LNCaP clone FGC (cell line): ENCODE results near the gene ZNF714.

Source experiments
- DNase-seq: peaks from one replicate; pipeline ENCODE4 v3.0.0-alpha.2; 2011; ENCODE audit warnings: low read depth
- H3K4me3 ChIP-seq: 2 replicates; pipeline ENCODE4 v1.5.1; 2011; ENCODE audit warnings: mild to moderate bottlenecking, low read depth, low read length, control low read depth
- TF ChIP-seq, protein P1 (sequence below): IDR thresholded peaks from 2 replicates; pipeline ENCODE4 v1.5.1; 2012; ENCODE audit warnings: mild to moderate bottlenecking; ENCODE audit not compliant: control insufficient read depth, insufficient read depth; ENCODE audit errors: extremely low read depth

ZNF714 gene

DNA sequence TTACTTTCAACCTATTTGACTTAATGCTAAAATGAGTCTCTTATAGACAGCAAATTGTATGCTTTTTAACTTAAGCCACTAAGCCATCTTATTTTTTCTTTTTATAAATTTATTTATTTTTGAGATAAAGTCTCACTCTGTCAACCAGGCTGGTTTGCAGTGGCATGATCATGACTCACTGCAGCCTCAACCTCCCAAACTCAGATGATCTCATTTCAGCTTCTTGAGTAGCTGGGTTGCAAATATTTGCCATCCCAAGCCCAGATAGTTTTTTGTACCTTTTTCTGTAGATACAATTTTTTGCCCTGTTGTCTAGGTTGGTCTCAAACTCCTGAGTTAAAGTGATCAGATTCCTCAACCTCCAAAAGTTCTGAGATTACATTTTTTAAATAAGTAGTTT lies 27.1 kb downstream of the ZNF714 start:
- TF ChIP-seq, protein P1, sequence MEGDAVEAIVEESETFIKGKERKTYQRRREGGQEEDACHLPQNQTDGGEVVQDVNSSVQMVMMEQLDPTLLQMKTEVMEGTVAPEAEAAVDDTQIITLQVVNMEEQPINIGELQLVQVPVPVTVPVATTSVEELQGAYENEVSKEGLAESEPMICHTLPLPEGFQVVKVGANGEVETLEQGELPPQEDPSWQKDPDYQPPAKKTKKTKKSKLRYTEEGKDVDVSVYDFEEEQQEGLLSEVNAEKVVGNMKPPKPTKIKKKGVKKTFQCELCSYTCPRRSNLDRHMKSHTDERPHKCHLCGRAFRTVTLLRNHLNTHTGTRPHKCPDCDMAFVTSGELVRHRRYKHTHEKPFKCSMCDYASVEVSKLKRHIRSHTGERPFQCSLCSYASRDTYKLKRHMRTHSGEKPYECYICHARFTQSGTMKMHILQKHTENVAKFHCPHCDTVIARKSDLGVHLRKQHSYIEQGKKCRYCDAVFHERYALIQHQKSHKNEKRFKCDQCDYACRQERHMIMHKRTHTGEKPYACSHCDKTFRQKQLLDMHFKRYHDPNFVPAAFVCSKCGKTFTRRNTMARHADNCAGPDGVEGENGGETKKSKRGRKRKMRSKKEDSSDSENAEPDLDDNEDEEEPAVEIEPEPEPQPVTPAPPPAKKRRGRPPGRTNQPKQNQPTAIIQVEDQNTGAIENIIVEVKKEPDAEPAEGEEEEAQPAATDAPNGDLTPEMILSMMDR = no peak
- DNase-seq = no peak
- no peak overlapping the region for H3K4me3 ChIP-seq

DNA sequence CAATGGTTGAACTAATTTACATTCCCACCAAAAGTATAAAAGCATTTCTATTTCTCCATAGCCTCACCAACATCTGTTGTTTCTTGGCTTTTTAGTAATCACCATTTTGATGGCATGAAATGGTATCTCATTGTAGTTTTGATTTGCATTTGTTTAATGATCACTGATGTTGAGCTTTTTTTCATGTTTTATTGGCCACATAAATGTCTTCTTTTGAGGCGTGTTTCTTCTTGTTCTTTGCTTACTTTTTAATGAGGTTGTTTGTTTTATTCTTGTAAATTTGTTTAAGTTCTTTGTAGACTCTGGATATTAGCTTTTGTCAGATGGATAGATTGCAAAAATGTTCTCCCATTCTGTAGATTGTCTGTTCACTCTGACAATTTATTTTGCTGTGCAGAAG lies 28.2 kb downstream of the ZNF714 start:
- peak; percentile 79 for DNase-seq
- no peak overlapping the region for H3K4me3 ChIP-seq
- TF ChIP-seq, protein P1 = no peak

DNA sequence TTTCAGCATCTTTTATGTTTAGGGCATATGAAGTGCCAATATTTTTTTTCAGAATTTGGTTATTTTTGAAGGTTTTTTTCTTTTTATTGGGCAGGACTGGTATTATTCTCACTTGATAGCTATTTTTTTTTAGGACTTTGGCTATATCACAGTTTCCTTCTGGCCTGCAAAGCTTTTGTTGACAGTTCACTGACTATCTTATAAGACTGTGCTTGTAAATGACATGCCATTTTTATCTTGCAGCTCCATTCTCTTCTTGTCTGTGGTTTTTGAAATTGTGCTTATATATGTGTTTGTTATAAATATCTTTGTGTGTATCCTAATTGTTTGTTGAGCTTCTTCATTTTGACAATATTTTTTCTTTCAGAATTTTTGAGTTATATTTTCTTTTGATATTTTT lies 33.4 kb downstream of the ZNF714 start:
- H3K4me3 ChIP-seq = no peak overlapping the region
- DNase-seq = no peak
- TF ChIP-seq, protein P1 = no peak

DNA sequence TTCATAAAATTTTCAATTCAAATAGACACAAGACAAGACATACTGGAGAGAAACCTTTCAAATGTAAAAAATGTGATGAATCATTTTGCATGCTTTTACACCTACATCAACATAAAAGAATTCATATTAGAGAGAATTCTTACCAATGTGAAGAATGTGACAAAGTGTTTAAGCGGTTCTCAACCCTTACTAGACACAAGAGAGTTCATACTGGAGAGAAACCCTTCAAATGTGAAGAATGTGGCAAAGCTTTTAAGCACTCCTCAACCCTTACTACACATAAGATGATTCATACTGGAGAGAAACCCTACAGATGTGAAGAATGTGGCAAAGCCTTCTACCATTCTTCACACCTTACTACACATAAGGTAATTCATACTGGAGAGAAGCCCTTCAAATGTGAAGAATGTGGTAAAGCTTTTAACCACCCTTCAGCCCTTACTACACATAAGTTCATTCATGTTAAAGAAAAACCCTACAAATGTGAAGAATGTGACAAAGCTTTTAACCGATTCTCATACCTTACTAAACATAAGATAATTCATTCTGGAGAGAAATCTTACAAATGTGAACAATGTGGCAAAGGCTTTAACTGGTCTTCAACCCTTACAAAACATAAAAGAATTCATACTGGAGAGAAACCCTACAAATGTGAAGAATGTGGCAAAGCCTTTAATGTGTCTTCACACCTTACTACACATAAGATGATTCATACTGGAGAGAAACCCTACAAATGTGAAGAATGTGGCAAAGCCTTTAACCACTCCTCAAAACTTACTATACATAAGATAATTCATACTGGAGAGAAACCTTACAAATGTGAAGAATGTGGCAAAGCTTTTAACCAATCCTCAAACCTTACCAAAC lies 35.3 kb downstream of the ZNF714 start:
- DNase-seq = no peak
- TF ChIP-seq, protein P1 = no peak
- H3K4me3 ChIP-seq = no peak overlapping the region

DNA sequence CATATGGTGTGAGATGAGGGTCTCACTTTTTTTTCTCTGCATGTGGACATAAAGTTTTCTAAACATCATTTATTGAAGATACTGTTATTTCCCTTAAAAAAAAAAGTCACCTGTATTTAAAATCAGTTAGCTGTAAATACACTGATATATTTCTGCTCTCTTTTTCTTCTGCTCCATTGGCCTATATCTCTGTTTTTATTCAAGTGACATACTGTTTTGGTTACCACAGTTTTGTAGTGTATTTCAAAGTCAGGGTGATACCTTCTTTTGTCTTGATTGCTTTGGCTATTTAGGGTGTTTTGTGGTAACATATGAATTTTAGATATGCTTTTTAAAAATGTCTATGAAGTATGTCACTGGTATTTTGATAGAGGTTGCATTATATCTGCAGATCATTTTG lies 44.1 kb downstream of the ZNF714 start:
- TF ChIP-seq, protein P1 = no peak
- DNase-seq = no peak

DNA sequence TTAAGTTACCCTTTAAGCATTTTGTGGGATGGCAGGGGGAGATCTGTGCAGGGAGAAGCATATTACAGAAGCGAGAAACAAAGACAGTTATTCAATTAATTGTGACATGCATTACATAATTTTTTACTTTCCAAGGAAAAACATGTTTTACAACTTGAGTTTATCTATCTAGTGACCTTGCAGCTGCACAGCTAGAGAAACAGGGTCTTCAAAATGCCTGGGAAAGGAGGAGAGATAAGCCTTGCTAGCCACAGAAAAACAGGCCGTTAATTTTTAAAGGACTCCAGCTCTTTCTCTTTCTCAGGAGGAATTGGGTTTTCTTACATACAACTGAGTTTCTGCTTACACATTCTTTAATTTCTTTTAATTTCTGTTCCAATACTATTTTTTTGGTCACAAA lies 45.0 kb downstream of the ZNF714 start:
- TF ChIP-seq, protein P1 = no peak
- H3K4me3 ChIP-seq = no peak overlapping the region
- DNase-seq = no peak

More for the DNA sequence above, 44.1 kb downstream of the ZNF714 start:
- H3K4me3 ChIP-seq = no peak overlapping the region

- no peak overlapping the region for H3K4me3 ChIP-seq
- DNase-seq = no peak
- TF ChIP-seq, protein P1 = no peak
Observed at GRCh38 chr19:21127898-21128297, 45.9 kb downstream of the ZNF714 start.
